Ovary (tissue), 9 donors: ENCODE data around the gene LUM. TPM values are rescaled to one million over a fixed set of nuclear protein-coding genes. Genes with fewer than 3 reads are reported as not detected.
"Not testable (repeated sequence)": the region's sequence is repeated elsewhere in the genome, so short reads cannot be mapped to it uniquely, and the experiment has no call there.

ENCODE experiments used
- DNase-seq, 5 donors: peaks; one replicate each; pipeline ENCODE4 v3.0.0-alpha.2; 2019 to 2020
- H3K27ac ChIP-seq, 2 donors: fragments of 200-600 bp; one replicate each; pipeline versions ENCODE4 v1.5.1 to v1.8.0; 2019 to 2022
- H3K27me3 ChIP-seq: fragments of 200-600 bp; one replicate; pipeline ENCODE4 v1.8.0; 2022
- H3K36me3 ChIP-seq: fragments of 200-600 bp; sonication (generic); one replicate; pipeline ENCODE4 v1.5.1; 2019
- H3K4me1 ChIP-seq: one replicate; pipeline ENCODE4 v1.8.1; 2013; ENCODE audit warnings: mild to moderate bottlenecking, moderate library complexity; ENCODE audit not compliant: insufficient read depth
- H3K4me3 ChIP-seq: fragments of 200-600 bp; sonication (generic); one replicate; pipeline ENCODE4 v1.5.1; 2017
- H3K9me3 ChIP-seq, 2 donors: fragments of 200-600 bp in 1 of 2; sonication (generic) in 1 of 2; one replicate each; pipeline versions ENCODE4 v1.5.1 to v1.8.1; 2013 to 2019; ENCODE audit warnings: mild to moderate bottlenecking in 1 of 2, moderate library complexity in 1 of 2
- CTCF ChIP-seq, 3 donors: fragments of 450-650 bp in 2 of 3; fragments of 200-600 bp in 1 of 3; IDR thresholded peaks; one replicate each; pipeline versions ENCODE4 v1.5.1 to v1.8.0; 2016 to 2022; ENCODE audit warnings: antibody characterized with exemption in 3 of 3, mild to moderate bottlenecking in 1 of 3
- EP300 ChIP-seq: sonication (generic); formaldehyde crosslinking; IDR thresholded peaks from one replicate; pipeline ENCODE4 v1.6.1; 2017; ENCODE audit warnings: antibody characterized with exemption
- POLR2A ChIP-seq: fragments of 450-650 bp; IDR thresholded peaks from one replicate; pipeline ENCODE4 v1.6.1; 2017; ENCODE audit warnings: antibody characterized with exemption, mild to moderate bottlenecking, moderate library complexity
- WGBS, 3 donors: extraction: QIAGEN DNeasy Blood & Tissue Kit in 1 of 3; methylation state at CpG; one replicate each; pipeline versions ENCODE4 v1.1.5 to v1.1.7; 2013 to 2017; 5-methylcytosine and 5-hydroxymethylcytosine counted together
- intact Hi-C, 4 donors: fragments of 100-400 bp; cut with DNase I; formaldehyde crosslinking; loops; one replicate each; pipeline versions ENCODE4 v1.11.0 to v1.15.1; 2022 to 2023
- polyA plus RNA-seq, 2 donors: library from polyadenylated mRNA; stranded (reverse); fragments of 200-250 nt in 1 of 2; fragments of 350-450 nt in 1 of 2; fragmentation: Illumina TruSeq in 1 of 2; extraction: RNeasy Lipid Tissue Mini Kit (QIAGEN cat#74804) in 1 of 2; gene quantifications; one replicate each; pipeline ENCODE4 v1.2.3, GENCODE V29; 2013 to 2014
- total RNA-seq, 7 donors: library from RNA; depleted of rRNA in 2 of 7; stranded (reverse); fragments of >200 nt in 2 of 7; fragmentation: NEBNext Ultra II Directional in 3 of 7; extraction: Animal tissue kit (Norgen Biotek cat#: 25700) in 3 of 7; gene quantifications; one replicate each; pipeline versions ENCODE4 v1.1.0 to v1.2.4, GENCODE V29; 2016 to 2023
- donor health status: DM: no; HTN: no; CAD: no; lungs with moderate emphysema.
- donor health status: DM: no; HTN: no; CAD: no.
- donor health status: Bipolar disorder and iron deficiency.
- donor health status: DM: yes; HTN: yes; CAD: no.
- donor health status: DM: no; HTN: no; CAD: no.
- donor health status: DM: yes; HTN: yes; CAD: no.

The LUM gene
- total and polyA plus RNA-seq, 9 donors, result 122 to 663 (median 343) TPM

GRCh38 chr12:91094032-91094662 lies 17.1 kb downstream of the LUM start:
- Histone ChIP-seq H3K27me3 (no peaks in the 10 kb centered on the region), H3K9me3 (no peaks in the 10 kb centered on the region), H3K4me3 (peak overlapping the region; percentile 13), H3K4me1 (no peaks in the 10 kb centered on the region), H3K36me3 (no peaks in the 10 kb centered on the region), H3K27ac (no peak overlapping the region)
- no peak for TF ChIP-seq EP300
- TF ChIP-seq POLR2A, result no peak
- no peak for TF ChIP-seq CTCF (IDR thresholded peaks at IDR 0.05)
- intact Hi-C loops, result no loop called here
- DNase-seq, result no peak

GRCh38 chr12:91093341-91093740 lies 18.0 kb downstream of the LUM start:
- Histone ChIP-seq H3K9me3 (no peaks in the 10 kb centered on the region), H3K36me3 (no peaks in the 10 kb centered on the region), H3K4me3 (peak overlapping the region; percentile 13), H3K27me3 (no peaks in the 10 kb centered on the region), H3K27ac (no peak overlapping the region), H3K4me1 (no peaks in the 10 kb centered on the region)
- no peak for DNase-seq
- WGBS, 3 donors, result 30 to 42% (median 32%) methylated on average over 4 of the region's 4 CpGs
- intact Hi-C loops, result no loop called here
- TF ChIP-seq POLR2A, result no peak
- no peak for TF ChIP-seq EP300
- no peak for TF ChIP-seq CTCF (IDR thresholded peaks at IDR 0.05)

DNA sequence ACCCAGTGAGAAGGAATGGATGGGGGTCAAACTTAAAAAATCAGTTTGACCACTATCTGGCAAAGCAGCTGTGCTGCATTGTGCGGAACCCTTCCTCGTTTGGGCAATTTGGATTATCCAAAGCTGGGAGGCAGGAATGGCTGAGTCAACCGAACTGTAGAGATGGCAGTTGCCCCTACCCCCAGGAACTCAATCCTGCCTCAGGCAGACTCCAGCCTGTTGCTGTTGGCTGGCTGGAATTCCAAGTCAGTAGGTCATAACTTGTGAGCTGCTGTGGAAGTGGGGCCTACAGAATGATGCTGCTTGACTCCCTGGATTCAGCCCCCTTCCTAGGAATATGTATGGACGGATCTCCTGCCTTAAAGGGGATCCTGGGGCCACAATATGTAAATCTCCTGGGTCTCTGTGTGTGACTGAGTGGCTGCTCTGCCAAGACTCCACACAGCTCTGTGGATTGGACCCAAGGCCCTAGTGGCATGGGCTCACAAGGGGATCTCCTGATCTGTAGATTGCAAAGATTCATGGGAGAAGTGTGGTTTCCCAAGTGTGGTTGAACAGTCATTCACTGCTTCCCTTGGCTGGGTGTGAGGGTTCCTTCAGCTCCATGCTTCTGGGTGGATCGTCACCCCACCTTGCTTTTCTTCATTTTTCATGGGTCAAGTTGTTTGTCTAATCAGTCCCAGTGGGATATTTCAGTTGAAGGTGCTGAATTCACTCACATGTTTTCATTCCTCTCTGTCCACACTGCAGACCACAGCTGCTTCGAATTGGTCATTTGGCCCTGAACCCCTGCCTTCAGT lies 19.2 kb downstream of the LUM start:
- H3K27ac ChIP-seq, result no peak overlapping the region
- no peak overlapping the region for H3K4me3 ChIP-seq
- DNase-seq, result no peak
- intact Hi-C loops, result no loop called here
- no peaks in the 10 kb centered on the region for H3K4me1 ChIP-seq
- no peaks in the 10 kb centered on the region for H3K27me3 ChIP-seq
- H3K9me3 ChIP-seq, result no peaks in the 10 kb centered on the region
- no peaks in the 10 kb centered on the region for H3K36me3 ChIP-seq
- TF ChIP-seq POLR2A (no peak), EP300 (no peak), CTCF (IDR thresholded peaks at IDR 0.05) (no peak)
- 61 to 68% (median 62%) methylated on average over 6 of the region's 6 CpGs for WGBS, 3 donors

DNA sequence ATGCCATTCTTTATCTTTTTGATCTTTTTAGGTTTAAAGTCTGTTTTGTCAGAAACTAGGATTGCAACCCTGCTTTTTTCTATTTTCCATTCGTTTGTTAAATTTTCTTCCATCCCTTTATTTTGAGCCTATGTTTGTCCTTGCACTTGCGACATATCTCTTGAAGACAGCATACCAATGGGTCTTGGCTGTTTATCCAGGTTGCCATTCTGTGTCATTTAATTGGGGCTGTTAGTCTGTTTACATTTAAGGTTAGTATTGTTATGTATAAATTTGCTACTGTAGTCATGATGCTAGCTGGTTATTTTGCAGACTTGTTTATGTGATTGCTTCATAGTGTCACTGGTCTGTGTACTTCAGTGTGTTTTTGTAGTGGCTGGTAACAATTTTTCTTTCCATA lies 21.3 kb downstream of the LUM start:
- H3K27me3 ChIP-seq, H3K9me3 ChIP-seq, H3K27ac ChIP-seq, intact Hi-C loops, H3K4me1 ChIP-seq, H3K4me3 ChIP-seq, H3K36me3 ChIP-seq, DNase-seq: not testable (repeated sequence)
- WGBS, 3 donors, result 92 to 98% (median 95%) methylated on average over 2 of the region's 2 CpGs

DNA sequence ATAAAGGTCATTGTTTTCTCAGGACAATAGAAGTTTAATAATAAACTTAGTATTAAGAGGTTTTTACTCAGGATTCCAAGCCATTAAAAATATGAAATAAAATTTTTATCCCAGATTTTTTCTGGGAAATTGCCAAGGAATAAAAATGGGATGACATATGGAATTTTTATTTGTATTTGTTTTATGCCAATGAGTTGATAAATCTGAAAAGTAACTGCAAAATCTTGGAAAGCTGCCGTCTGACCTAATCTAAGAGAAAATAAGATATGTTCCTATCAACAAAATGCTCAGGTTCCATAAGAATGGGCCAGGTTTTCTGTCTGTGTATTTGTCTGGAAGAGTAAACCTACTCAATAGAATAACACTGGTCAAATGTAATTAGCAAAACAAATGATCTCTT lies 31.3 kb downstream of the LUM start:
- Histone ChIP-seq H3K36me3 (no peaks in the 10 kb centered on the region), H3K4me1 (no peaks in the 10 kb centered on the region), H3K4me3 (no peak overlapping the region), H3K27ac (no peak overlapping the region), H3K27me3 (no peaks in the 10 kb centered on the region), H3K9me3 (no peaks in the 10 kb centered on the region)
- 76 to 84% (median 82%) methylated on average over 1 of the region's 1 CpG for WGBS, 3 donors
- DNase-seq, result no peak
- no peak for TF ChIP-seq CTCF (IDR thresholded peaks at IDR 0.05)
- TF ChIP-seq POLR2A, result no peak
- no peak for TF ChIP-seq EP300
- intact Hi-C loops, result no loop called here
